Testis (tissue), 2 donors: ENCODE measurements around the gene ENTPD2.

Experiments used
- POLR2A ChIP-seq: fragments of 450-650 bp; IDR thresholded peaks from one replicate; pipeline ENCODE4 v1.6.1; 2017; ENCODE audit warnings: antibody characterized with exemption, mild to moderate bottlenecking, moderate library complexity
- TF ChIP-seq, protein P1 (sequence below), 3 experiments: fragments of 450-650 bp in 2 of 3; fragments of 200-600 bp in 1 of 3; sonication (generic) in 1 of 3; IDR thresholded peaks; one replicate each; pipeline ENCODE4 v1.5.1; 2016 to 2019; ENCODE audit warnings: antibody characterized with exemption in 3 of 3, mild to moderate bottlenecking in 2 of 3, moderate library complexity in 1 of 3

DNA sequence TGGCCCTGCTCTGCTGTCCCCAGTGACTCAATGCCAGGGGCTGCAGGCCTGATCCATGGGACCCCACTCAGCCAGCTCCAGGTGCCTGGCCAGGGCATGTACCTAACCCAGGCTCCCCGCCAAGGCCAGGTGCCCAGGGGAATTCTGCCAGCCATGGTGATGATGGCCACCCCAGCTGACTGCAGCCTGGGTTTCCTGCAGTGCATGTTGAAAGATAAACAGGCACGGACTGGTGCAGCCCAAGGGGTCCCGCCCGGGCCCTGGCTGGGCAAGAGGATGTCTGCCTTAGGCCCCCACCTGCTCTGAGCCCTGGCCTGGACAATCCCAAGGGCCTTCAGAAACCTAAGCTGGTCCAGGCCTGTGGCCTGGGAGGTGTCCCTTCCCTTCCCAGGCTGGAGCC lies 27.0 kb downstream of the ENTPD2 start:
- TF ChIP-seq, protein P1, sequence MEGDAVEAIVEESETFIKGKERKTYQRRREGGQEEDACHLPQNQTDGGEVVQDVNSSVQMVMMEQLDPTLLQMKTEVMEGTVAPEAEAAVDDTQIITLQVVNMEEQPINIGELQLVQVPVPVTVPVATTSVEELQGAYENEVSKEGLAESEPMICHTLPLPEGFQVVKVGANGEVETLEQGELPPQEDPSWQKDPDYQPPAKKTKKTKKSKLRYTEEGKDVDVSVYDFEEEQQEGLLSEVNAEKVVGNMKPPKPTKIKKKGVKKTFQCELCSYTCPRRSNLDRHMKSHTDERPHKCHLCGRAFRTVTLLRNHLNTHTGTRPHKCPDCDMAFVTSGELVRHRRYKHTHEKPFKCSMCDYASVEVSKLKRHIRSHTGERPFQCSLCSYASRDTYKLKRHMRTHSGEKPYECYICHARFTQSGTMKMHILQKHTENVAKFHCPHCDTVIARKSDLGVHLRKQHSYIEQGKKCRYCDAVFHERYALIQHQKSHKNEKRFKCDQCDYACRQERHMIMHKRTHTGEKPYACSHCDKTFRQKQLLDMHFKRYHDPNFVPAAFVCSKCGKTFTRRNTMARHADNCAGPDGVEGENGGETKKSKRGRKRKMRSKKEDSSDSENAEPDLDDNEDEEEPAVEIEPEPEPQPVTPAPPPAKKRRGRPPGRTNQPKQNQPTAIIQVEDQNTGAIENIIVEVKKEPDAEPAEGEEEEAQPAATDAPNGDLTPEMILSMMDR (IDR thresholded peaks at IDR 0.05), result no peak
- TF ChIP-seq POLR2A, result no peak
